ENCODE results near the gene PARVG.
"Not testable (repeated sequence)": the region's sequence is repeated elsewhere in the genome, so short reads cannot be mapped to it uniquely, and the experiment has no call there.

Gene PARVG

DNA sequence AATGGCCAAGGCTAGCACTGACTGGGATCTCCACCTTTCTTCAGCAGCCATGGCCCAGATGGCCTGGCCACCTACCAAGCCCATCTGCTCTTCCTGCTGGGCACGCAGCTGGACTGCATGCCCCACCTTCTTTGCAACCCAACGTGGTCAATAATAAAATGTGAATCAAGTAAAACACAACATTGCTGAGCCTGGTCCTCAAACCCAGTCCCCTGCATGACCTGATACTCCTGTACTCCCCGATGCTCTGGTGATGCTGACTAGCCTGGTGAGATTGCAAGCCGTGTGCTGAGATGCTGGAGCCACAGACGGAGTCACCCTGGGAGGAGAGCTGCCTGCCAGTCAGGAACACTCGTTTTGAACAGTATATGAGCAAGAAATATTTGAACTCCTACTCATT is 34.0 kb downstream of the PARVG start:
- no peak for DNase-seq

DNA sequence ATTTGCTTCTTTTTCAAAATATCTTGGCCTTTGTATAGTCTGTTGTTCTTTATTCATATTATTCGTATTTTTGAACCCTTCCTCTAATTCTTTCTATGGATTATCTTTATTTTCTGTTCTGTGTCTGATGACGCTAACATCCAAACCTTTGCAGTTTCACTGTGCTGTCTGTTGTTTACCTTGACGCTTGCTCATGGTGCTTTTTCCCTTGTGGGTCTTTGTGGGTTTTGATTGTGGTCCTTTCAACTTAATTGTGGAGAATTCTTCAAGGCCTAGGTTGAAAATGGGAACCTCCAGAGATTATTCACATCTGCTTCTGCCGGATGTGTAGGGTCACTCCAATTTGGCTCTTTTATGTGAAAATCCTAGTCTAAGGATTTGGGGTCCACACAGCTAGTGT is 34.6 kb downstream of the PARVG start:
- DNase-seq, result no peak

DNA sequence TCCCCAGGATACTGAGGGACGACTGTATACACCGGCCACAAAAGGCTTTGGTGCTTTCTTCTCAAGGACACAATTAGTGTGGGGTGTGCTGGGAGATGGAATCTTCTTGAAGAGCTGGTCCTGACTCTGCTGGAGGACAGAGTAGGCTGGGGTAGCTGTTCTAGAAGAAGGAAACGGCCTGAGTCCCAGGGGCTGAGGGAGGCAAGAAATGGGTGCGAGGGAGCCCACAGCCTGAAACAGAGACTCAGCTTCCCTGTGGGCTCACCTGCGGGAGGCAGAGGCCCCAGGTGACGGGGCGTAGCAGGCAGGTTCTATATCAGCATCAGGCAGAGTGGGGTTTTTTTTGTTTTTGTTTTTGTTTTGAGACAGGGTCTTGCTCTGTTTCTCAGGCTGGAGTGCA is 36.6 kb downstream of the PARVG start:
- DNase-seq, result no peak

DNA sequence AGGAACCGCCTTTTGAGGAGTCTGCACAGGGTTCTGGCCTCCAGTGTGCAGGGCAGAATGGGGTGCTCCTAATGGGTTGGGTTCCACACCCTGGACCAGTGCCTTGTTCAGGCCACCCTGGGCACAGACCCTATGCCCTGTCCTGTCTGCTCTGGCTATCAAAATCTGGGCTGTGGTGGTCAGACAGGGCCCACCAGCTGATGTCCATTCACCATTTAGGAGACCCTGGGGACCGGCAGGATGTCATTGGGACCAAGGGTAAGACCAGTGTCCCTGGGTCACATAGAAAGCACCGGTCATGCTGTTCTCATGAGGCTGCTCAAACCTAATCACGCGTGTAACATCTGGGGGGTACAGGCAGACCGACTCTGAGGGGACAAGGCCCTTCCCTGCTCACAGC is 37.3 kb downstream of the PARVG start:
- no peak for DNase-seq

DNA sequence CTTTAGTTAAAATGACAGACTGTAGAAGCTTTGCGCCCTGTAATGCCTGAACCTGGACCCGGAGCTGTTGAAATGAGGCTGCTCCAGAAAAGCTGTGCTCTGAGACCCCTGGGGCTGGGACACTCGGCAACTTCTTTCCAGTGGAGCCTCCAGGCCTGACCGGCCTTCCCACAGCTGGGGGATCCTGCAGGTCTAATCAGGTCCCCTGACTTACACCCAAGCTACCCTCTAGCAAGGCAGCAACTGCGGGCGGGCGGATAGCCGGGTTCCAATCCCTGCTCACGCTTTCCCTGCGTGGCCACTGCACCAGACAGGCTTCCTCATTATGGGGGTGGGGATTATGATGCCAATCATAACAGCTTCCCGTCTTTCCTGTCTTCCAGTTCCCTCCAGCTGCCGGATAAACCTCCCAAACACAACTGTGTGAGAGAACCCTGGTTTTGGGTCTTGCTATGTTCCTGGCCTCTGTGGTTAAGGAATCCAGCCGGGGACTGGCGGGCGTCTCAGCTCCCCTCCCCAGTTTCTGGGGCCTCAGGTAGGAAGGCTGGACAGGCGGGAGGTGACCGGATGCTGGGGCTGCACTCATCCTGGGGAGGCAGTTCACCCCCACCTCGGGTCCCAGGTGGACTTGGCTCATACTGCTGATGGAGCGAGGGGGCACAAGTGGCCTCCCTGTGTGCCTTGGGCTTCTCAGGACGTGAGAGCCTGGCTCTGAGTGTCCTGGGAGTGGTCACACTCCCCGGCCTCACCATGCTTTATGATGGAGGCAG is 38.6 kb downstream of the PARVG start:
- DNase-seq, result no peak

DNA sequence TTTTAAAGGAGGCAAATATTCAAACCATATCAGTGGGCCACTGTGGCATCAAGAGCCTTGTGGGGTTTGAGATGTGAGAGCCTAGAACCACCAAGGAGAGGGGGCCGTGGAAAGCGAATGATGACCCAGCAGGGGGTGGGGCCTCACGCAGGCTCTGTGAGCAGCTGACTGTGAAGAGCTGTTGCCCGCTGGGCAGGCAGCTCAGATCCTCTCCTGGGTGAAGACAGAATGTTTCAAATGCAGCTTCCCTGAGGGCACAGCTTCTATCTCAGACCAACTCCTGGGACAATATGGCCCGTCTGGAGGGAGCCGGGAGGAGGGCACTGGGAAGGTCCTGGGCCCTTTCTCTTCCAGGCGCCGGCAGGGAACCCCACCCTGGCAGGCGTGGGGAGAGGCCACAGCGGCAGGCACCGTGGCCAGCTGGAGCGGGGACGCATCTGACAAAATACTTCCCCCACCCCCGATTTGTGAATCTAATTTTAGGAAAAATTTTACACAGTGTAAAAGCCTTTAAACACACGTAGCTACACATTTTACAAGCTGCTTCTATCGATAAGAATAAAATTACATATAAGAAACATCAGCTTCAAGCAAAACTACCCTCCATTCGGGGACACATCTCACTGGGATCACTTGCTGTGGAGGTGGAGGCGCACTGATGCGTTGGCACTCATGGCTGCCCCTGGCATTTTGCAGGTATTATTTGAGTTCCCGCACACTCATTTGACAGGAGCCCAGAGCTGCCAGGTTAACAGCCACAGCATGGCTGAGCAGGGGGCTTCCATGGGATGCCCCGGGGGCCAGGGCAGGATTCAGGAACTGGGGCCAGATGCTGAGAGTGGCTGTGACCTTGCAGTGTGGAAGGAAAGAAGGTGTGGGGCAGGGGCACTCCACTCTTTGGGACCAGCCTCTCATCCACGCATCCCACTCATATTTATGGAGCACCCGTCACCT is 40.3 kb downstream of the PARVG start:
- DNase-seq, result no peak

DNA sequence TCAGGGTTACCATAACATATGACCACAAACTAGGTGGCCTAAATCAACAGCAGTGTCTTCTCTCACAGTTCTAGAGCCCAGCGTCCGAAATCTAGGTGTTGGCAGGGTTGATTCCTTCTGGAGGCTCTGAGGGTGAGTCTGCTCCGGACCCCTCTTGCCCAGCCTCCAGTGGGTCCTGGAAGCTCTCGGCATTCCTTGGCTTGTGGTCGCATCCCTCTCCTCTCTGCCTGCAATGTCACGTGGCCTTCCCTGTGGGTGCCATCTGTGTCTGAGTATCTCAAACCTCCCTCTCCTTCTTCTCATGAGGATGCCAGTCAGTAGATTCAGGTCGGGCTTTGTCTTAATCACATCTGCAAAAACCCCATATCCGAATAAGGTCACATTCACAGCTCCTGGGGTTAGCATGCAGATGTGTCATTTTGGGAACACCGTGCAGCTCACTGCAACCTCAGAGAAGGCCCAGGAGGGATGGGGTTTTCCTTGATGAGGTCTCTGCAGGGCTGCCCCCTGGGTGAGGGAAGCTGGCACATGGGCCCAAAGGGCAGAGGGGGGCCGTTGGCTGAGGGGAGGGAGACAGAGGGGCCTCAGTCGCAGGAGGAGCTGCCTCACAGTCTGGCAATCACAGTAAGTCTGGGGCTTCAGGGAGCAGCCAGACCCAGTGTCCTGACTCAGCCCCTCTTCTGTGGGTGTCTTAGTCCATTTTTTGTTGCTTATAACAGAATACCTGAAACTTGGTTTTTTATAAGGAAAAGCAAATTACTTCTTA is 41.2 kb downstream of the PARVG start:
- no peak for DNase-seq

DNA sequence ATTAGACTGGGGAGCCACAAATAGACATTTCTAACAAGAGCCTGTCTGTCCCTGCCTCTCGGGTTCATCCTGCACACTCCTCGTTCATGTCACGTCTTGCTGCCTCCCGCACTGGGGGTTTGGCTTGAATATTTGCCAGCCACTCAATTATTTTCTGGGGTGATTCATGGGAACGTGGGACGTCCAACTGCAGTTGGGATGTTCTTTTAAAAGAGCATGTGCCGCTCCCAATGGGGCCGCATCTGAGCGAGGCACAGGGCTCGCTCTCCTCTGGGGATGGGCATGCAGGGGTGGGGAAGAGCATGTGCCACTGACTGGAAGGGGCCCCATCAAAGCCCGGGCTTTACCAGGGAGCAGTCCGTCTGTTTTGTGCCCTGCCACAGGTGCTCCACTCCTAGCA is 43.4 kb downstream of the PARVG start:
- no peak for DNase-seq

DNA sequence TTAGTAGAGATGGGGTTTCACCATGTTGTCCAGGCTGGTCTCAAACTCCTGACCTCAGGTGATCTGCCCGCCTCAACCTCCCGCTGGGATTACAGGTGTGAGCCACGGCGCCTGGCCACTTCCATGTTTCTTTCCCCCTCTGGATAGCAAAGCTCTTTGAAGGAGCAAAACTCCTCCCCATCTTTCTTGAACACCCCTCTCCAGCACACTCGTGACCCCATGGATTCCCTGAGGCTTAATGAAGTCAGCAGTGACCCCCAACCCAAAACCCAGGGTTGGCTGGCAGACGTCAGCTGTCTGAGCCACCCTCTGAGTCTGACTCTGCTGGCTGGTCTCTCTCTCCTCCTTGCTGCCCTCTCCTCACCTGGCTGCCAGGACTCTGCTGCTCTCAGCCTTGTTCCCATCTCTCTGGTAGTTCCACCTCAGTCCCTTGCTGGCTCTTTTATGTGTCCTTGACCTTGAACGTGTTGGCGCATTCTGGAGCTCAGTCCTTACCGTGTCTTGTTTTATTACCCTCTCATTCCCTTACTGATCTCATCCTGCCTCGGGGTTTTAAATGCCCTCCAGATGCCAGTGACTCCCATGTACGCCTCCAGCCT is 44.5 kb downstream of the PARVG start:
- DNase-seq, result no peak

DNA sequence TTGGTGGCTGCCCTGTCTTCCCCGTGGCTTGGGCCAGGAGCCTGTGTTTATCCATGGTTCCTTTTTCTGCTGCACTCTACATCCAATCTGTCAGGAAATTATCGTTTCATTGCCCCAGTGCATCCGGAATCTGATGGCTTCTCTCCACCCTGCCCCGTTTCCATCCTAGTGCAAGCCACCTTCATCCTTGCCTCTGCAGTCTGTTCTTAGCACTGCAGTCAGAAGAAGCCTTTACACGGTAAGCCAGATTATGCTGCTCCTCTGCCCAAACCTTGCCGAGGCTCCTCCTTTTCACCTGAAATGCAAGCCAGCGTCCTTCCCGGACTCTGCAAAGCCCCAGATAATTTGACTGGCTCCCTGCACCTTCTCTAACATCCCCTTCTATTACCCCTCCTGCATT is 45.1 kb downstream of the PARVG start:
- no peak for DNase-seq

DNA sequence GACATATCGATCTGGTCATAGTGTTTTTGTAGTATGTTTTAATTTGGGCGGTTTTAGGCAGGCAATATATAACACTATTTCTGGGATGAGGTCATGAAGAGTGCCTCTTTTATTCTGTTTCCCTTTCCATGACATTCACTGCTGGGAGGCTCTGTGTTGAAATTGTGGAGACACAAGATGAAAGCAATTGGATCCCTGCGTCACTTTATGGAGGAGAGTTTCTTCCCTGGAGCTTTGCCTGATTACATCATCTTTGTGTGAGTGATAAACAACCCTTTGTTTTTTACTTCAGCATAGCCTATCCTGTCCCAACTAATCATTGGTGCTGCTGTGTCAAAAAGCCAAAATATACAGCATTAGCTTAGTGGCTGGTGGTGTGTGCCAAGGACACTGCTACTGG is 48.6 kb downstream of the PARVG start:
- no peak for DNase-seq

DNA sequence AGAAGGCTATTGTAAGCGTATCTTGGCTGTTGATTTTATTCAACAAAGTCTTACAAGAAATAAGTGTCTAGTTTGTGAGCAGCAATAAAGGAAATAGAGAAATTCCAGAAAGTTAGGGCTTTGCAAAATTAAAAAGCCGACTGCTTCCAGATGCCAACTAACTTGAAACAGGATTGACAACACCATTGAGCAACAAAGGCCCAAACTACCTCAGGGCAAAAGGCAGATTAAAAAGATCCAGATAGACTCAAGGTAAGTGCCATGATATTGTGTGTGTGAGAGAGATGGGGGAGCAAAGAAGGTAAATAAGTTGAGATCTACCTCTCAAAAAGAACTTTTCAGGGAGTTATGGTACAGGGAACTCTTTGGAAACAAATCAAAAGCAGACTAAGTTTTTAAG is 49.1 kb downstream of the PARVG start:
- no peak for DNase-seq

DNA sequence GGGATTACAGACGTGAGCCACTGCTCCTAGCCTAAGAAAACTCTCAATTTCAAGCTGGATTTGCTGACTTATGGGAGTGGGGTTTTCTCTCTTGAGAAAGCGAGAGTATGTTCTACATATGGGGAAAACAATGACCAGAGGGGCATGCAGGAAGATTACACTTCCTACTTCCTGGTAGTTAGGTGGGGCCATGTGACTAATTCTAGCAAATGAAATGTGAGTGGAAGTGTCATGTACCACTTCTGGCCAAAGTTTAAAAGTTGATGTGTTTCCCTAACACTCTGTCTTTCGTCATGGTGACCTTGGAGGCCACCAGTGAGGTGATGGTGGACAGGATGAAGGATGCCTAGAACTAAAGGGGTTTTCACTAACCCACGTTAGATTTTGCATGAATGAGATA is 50.5 kb downstream of the PARVG start:
- no peak for DNase-seq

DNA sequence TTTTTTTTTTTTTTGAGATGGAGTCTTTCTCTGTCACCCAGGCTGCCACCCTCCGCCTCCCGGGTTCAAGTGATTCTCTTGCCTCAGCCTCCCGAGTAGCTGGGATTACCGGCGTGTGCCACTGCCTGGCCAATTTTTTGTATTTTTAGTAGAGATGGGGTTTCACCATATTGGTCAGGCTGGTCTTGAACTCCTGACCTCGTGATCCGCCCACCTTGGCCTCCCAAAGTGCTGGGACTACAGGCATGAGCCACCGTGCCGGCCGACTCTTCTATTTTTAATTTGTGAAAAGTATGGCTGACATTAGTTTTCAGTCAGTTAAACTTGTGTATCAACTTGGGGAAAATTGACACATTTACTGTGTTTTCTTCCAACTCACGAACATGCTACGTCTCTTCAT is 53.6 kb downstream of the PARVG start:
- not testable (repeated sequence) for DNase-seq

DNA sequence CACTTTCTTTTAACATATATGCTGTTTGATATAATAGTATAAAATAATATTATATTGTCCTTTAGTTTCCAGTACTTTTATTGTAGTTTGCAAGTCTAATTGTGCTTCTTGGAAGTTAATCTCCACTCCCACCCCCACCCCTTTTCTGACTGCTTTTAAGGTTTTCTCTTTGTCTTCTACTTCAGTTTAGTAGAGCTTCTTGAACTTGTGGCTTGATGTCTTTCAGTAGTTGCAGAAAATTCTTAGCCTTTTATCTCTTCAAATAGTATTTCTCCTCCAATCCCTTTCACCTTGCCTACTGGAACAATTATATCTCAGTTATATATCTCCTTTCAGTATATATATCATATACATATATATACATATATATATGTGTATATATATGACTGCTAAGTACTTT is 56.6 kb downstream of the PARVG start:
- no peak for DNase-seq

DNA sequence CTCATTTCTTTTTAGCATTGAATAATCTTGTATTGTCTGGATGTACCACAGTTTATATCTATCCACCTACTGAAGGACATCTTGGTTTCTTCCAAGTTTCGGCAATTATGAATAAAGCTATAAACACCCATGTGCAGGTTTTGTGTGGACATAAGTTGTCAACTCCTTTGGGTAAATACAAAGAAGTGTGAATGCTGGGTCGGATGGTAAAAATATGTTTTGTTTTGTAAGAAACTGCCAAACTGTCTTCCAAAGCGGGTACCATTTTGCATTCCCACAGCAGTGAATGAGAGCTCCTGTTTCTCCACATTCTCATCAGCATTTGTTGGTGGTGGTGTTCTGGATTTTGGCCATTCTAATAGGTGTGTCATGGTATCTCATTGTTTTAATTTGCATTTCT is 60.4 kb downstream of the PARVG start:
- not testable (repeated sequence) for DNase-seq

DNA sequence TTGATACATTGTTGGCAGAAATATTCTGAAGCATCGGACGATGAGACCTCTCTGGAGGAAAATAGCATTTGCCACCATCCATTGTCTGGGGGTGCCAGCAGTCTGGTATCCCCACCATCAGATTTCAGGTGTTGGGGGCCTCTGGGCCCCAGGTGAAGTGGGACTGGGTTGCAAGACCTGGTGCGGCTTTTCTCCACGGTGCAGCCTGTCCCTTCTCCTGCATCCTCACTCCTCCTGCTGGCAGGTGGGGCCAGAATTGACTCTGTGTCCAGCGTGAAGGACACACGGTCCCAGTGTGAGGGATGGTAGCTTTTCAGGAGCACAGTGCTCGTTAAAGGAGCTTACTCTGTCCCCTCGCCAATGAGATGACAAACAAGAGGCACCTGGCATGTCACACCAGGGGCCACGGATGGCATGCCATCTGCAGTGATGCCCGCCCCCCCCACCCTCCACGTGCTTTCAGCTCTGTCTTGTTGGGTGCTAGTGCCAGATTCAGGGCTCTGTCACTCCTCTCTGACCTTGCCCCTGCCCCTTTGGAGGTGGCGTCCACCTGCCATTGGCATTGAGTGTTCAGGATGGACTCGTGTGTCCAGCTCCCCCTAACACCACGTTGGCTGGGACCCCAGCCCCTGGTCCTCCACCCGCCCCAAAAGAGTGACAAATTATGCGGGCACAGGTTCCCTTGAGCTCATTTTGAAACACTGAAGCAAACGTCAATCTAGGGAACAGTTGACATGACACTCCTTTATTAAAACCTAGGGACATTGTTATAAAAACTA is 62.4 kb downstream of the PARVG start:
- no peak for DNase-seq

DNA sequence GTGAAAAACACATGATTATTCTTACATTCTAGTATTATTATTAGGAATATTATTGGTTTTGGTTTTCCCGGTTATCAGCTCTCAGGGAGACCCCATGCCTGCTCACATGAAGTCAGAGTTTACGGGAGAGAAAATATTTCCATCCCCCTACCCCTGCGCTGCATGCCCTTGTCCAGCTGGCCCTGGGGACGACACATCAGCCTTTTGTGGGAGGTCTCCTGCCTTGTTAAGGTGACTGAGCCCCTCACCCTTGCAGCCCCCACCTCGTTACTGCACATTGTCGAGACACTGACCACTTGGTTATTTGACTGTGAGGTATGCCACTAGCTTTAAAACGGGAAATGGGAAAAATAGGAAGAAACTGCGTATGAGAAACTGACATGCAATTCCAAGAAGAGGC is 63.0 kb downstream of the PARVG start:
- DNase-seq, result no peak

DNA sequence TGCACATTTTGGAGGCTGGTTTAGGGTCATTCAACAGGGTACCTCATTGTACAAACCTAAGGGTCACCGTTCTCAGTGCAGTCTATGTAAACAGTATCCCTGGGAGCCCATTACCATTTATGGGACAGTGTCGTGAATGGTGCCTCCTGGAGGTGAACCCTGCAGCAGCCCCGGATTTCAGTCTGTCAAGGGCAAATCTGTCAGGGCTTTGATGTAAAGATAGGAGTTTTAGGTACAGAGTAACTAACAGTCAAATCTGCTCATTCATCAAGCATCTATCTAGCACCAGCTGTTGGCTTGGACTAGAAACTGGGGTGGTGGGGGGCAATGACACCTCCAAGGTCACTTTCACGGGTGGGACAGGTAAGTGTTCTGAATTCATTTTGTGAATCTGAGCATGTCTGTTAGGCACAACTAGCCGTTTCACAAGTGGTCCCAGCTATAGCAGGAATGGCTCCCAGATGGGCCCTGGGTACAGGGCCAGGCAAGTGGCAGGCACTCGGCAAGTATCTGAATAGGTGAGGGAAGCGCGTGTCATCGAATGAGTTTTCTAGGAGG is 63.6 kb downstream of the PARVG start:
- DNase-seq, result no peak

DNA sequence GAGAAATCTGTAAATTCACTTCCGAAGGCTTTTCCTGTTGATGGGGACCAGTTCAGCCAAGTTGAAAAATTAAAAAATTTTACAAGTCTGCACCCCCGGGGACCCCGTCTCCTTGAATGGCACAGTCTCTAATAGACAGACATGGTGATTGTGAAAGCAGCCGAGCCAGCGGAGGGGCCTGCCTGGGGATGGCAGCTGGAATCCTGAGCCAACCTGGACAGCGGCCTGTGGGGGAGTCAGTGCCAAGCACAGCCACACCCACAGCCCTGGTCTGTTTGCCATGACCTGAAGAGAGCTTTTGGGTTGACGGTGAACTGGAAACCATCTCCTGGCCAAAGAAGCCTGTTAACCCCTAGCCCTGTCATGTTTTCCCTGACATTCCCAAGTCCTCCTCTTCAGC is 64.7 kb downstream of the PARVG start:
- no peak for DNase-seq

DNA sequence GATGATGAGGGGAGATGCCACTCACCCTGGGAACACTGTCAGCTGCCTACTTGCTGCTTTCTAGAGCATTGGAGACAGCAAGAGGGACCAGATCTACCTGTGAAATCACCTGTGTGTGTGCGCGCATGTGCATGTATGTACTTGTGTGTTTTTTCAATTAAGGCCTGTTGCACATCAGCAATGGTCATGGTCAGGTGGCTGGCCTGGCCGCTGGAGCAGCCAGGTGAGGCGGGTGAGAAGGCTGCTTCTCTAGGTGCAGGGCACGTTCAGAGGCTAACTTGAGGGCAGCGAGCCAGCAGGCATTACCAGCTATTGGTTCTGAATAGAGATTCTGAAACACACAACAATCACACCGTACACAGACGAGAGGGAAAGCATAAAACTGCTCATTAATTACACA is 65.1 kb downstream of the PARVG start:
- DNase-seq, result no peak

Data from CD4-positive, alpha-beta T cell treated with Interferon gamma for 1 hour (primary cell).